Nephron (organoid): ENCODE data around the gene NPDC1.

Source experiments
- H3K27ac Mint-ChIP-seq, 3 experiments: 2 replicates each; pipeline ENCODE4 v1.8.0; 2020; ENCODE audit warnings: mixed read lengths in 3 of 3, mild to moderate bottlenecking in 2 of 3, moderate library complexity in 1 of 3
- H3K27me3 Mint-ChIP-seq: 2 replicates; pipeline ENCODE4 v1.8.0; 2021; ENCODE audit warnings: low read depth, mild to moderate bottlenecking, moderate library complexity, mixed read lengths
- H3K36me3 Mint-ChIP-seq: 2 replicates; pipeline ENCODE4 v1.8.0; 2020; ENCODE audit warnings: low read depth, mixed read lengths
- H3K4me1 Mint-ChIP-seq: 2 replicates; pipeline ENCODE4 v1.8.0; 2020; ENCODE audit warnings: mixed read lengths
- H3K4me3 Mint-ChIP-seq, 3 experiments: 2 replicates each; pipeline ENCODE4 v1.8.0; 2020; ENCODE audit warnings: mild to moderate bottlenecking in 3 of 3, mixed read lengths in 3 of 3, moderate library complexity in 2 of 3
- H3K9me3 Mint-ChIP-seq: 2 replicates; pipeline ENCODE4 v1.8.0; 2020; ENCODE audit warnings: mixed read lengths
- CTCF ChIP-seq, 3 experiments: fragments of 200-600 bp; sonication (generic); IDR thresholded peaks; one replicate each; pipeline ENCODE4 v1.5.0; 2021; ENCODE audit warnings: antibody characterized with exemption in 3 of 3; ENCODE audit not compliant: unreplicated experiment in 3 of 3

Gene NPDC1

GRCh38 chr9:137016436-137016835 lies 29.5 kb downstream of the NPDC1 start:
- Mint-ChIP-seq H3K36me3 (peaks cover 8% of the 10 kb centered on the region), H3K9me3 (no peaks in the 10 kb centered on the region), H3K4me3 (no peak overlapping the region), H3K27ac (no peak overlapping the region), H3K4me1 (no peaks in the 10 kb centered on the region), H3K27me3 (no peaks in the 10 kb centered on the region)
- TF ChIP-seq CTCF (IDR thresholded peaks at IDR 0.05; ENCODE audit: unreplicated experiment in 3 of 3), result no peak

GRCh38 chr9:137015976-137016375 lies 30.0 kb downstream of the NPDC1 start:
- Mint-ChIP-seq H3K27ac (no peak overlapping the region), H3K4me1 (no peaks in the 10 kb centered on the region), H3K4me3 (no peak overlapping the region), H3K9me3 (no peaks in the 10 kb centered on the region), H3K27me3 (no peaks in the 10 kb centered on the region), H3K36me3 (peaks cover 8% of the 10 kb centered on the region)
- TF ChIP-seq CTCF (IDR thresholded peaks at IDR 0.05; ENCODE audit: unreplicated experiment in 3 of 3), result no peak

GRCh38 chr9:137015540-137015930 lies 30.4 kb downstream of the NPDC1 start:
- Mint-ChIP-seq H3K4me3 (no peak overlapping the region), H3K36me3 (peaks cover 8% of the 10 kb centered on the region), H3K27me3 (no peaks in the 10 kb centered on the region), H3K27ac (no peak overlapping the region), H3K4me1 (no peaks in the 10 kb centered on the region), H3K9me3 (no peaks in the 10 kb centered on the region)
- no peak for TF ChIP-seq CTCF (IDR thresholded peaks at IDR 0.05; ENCODE audit: unreplicated experiment in 3 of 3)

GRCh38 chr9:137014776-137015539 lies 31.0 kb downstream of the NPDC1 start:
- H3K27me3 Mint-ChIP-seq, result no peaks in the 10 kb centered on the region
- H3K36me3 Mint-ChIP-seq, result peaks cover 8% of the 10 kb centered on the region
- no peak overlapping the region for H3K4me3 Mint-ChIP-seq
- no peaks in the 10 kb centered on the region for H3K4me1 Mint-ChIP-seq
- H3K9me3 Mint-ChIP-seq, result no peaks in the 10 kb centered on the region
- TF ChIP-seq CTCF (IDR thresholded peaks at IDR 0.05; ENCODE audit: unreplicated experiment in 3 of 3), result no peak
- H3K27ac Mint-ChIP-seq, result no peak overlapping the region

- no peaks in the 10 kb centered on the region for H3K4me1 Mint-ChIP-seq
- TF ChIP-seq CTCF (IDR thresholded peaks at IDR 0.05; ENCODE audit: unreplicated experiment in 3 of 3), result no peak
- H3K4me3 Mint-ChIP-seq, result no peak overlapping the region
- H3K36me3 Mint-ChIP-seq, result peaks cover 8% of the 10 kb centered on the region
- H3K9me3 Mint-ChIP-seq, result no peaks in the 10 kb centered on the region
- no peak overlapping the region for H3K27ac Mint-ChIP-seq
- H3K27me3 Mint-ChIP-seq, result no peaks in the 10 kb centered on the region
These were observed 31.8 kb downstream of the NPDC1 start for GRCh38 chr9:137014166-137014565.

GRCh38 chr9:137013571-137013940 lies 32.4 kb downstream of the NPDC1 start:
- Mint-ChIP-seq H3K27ac (no peak overlapping the region), H3K27me3 (no peaks in the 10 kb centered on the region), H3K4me3 (no peak overlapping the region), H3K9me3 (no peaks in the 10 kb centered on the region), H3K4me1 (no peaks in the 10 kb centered on the region), H3K36me3 (peaks cover 8% of the 10 kb centered on the region)
- TF ChIP-seq CTCF (IDR thresholded peaks at IDR 0.05; ENCODE audit: unreplicated experiment in 3 of 3), result no peak
